GM19468 (cell line): ENCODE measurements around the gene ZNF584.

Experiments
- ATAC-seq: cut with Tn5 transposase; IDR thresholded peaks from one replicate; pipeline ENCODE4 v1.9.1; 2021; ENCODE audit warnings: mild to moderate bottlenecking, moderate library complexity, moderate number of reproducible peaks; ENCODE audit not compliant: unreplicated experiment; ENCODE audit errors: extremely low read depth

The ZNF584 gene

GRCh38 chr19:58385313-58385890 lies 23.0 kb upstream of the ZNF584 start:
- ATAC-seq: no peak

GRCh38 chr19:58385891-58386575 lies 22.4 kb upstream of the ZNF584 start:
- ATAC-seq: no peak

- ATAC-seq: peak; percentile 83
Observed at GRCh38 chr19:58386576-58387337, 21.7 kb upstream of the ZNF584 start, which contains the start of gene RPS5. TSS of gene RPS5 (plus strand) at chr19:58387269. CDS start at chr19:58388138, 869 bp downstream.

GRCh38 chr19:58387338-58388174 lies 20.9 kb upstream of the ZNF584 start:
- no peak for ATAC-seq

GRCh38 chr19:58388175-58388526 lies 20.3 kb upstream of the ZNF584 start:
- no peak for ATAC-seq

GRCh38 chr19:58392945-58393724 lies 15.3 kb upstream of the ZNF584 start:
- ATAC-seq: no peak

- ATAC-seq: no peak
Observed at GRCh38 chr19:58393725-58394033, 14.8 kb upstream of the ZNF584 start.

- ATAC-seq: no peak
Observed at GRCh38 chr19:58394821-58395219, 13.6 kb upstream of the ZNF584 start.

GRCh38 chr19:58395220-58395978 lies 13.1 kb upstream of the ZNF584 start, which contains the start of gene RNF225:
TSS of gene RNF225 (plus strand) at chr19:58395656. CDS start at chr19:58396090, 434 bp downstream.
- no peak for ATAC-seq

- ATAC-seq: no peak
Observed at GRCh38 chr19:58395979-58396627, 12.3 kb upstream of the ZNF584 start.

- ATAC-seq: no peak
Observed at GRCh38 chr19:58396691-58397532, 11.5 kb upstream of the ZNF584 start.

- ATAC-seq: no peak
Observed at GRCh38 chr19:58397533-58398037, 10.9 kb upstream of the ZNF584 start.

- no peak for ATAC-seq
Observed at GRCh38 chr19:58398087-58398486, 10.4 kb upstream of the ZNF584 start.

GRCh38 chr19:58398545-58398944 lies 9.9 kb upstream of the ZNF584 start:
- no peak for ATAC-seq

- ATAC-seq: no peak
Observed at GRCh38 chr19:58399903-58400302, 8.5 kb upstream of the ZNF584 start.

GRCh38 chr19:58400316-58400915 lies 8.0 kb upstream of the ZNF584 start:
- no peak for ATAC-seq
